Subcutaneous abdominal adipose tissue (tissue), 5 donors: ENCODE data around the gene KLHDC8B.

Source experiments
- H3K27ac ChIP-seq: one replicate; pipeline ENCODE4 v1.7.0; 2013; ENCODE audit warnings: low read depth, mild to moderate bottlenecking, inconsistent platforms, low read length, moderate library complexity
- H3K27me3 ChIP-seq, 5 donors: one replicate each; pipeline ENCODE4 v1.7.0; 2013; ENCODE audit warnings: low read length in 5 of 5, inconsistent platforms in 1 of 5; ENCODE audit not compliant: control insufficient read depth in 5 of 5, insufficient read depth in 4 of 5
- H3K36me3 ChIP-seq, 5 donors: one replicate each; pipeline ENCODE4 v1.7.0; 2013; ENCODE audit warnings: low read length in 5 of 5; ENCODE audit not compliant: control insufficient read depth in 5 of 5, insufficient read depth in 5 of 5
- H3K4me1 ChIP-seq, 5 donors: one replicate each; pipeline ENCODE4 v1.7.0; 2013; ENCODE audit warnings: low read length in 5 of 5, mild to moderate bottlenecking in 3 of 5, moderate library complexity in 1 of 5; ENCODE audit not compliant: control insufficient read depth in 5 of 5, insufficient read depth in 5 of 5
- H3K4me3 ChIP-seq, 5 donors: one replicate each; pipeline ENCODE4 v1.7.0; 2013; ENCODE audit warnings: low read length in 5 of 5, low read depth in 1 of 5
- H3K9ac ChIP-seq, 5 donors: one replicate each; pipeline ENCODE4 v1.7.0; 2013; ENCODE audit warnings: low read length in 5 of 5, mild to moderate bottlenecking in 4 of 5, moderate library complexity in 3 of 5
- H3K9me3 ChIP-seq, 5 donors: one replicate each; pipeline ENCODE4 v1.7.0; 2013; ENCODE audit warnings: low read length in 5 of 5; ENCODE audit not compliant: control insufficient read depth in 5 of 5
- donor health status: healthy.
- donor health status: healthy.
- donor health status: healthy.
- donor health status: healthy.
- donor health status: healthy.

Gene KLHDC8B

GRCh38 chr3:49132073-49132436 lies 39.3 kb upstream of the KLHDC8B start:
- Histone ChIP-seq H3K4me1 (peaks cover 7 to 41% (median 32%) of the 10 kb centered on the region in 5 donors), H3K36me3 (peaks cover 0 to 40% (median 34%) of the 10 kb centered on the region in 5 donors), H3K9me3 (no peaks in the 10 kb centered on the region), H3K9ac (peak overlapping the region; percentile 47 to 93 (median 87)), H3K4me3 (peak overlapping the region; percentile 72 to 95 (median 86)), H3K27ac (peak overlapping the region; percentile 75), H3K27me3 (no peaks in the 10 kb centered on the region)

- Histone ChIP-seq H3K36me3 (peaks cover 0 to 37% (median 32%) of the 10 kb centered on the region in 5 donors), H3K9me3 (no peaks in the 10 kb centered on the region), H3K4me1 (peaks cover 7 to 41% (median 32%) of the 10 kb centered on the region in 5 donors), H3K27me3 (peaks cover 0 to 2% (median 0%) of the 10 kb centered on the region in 5 donors), H3K9ac (peak within 1 kb of the TSS; percentile 49 to 93 (median 87)), H3K4me3 (peak within 1 kb of the TSS; percentile 72 to 95 (median 86)), H3K27ac (peak within 1 kb of the TSS; percentile 75)
Observed at GRCh38 chr3:49132437-49133225, 38.8 kb upstream of the KLHDC8B start, which contains the start of gene LAMB2. TSS of gene LAMB2 (minus strand) at chr3:49133050. CDS start at chr3:49132867, 183 bp downstream.

GRCh38 chr3:49133226-49133951 lies 38.0 kb upstream of the KLHDC8B start:
- H3K4me3 ChIP-seq = peak overlapping the region; percentile 72 to 95 (median 86)
- H3K9me3 ChIP-seq = no peaks in the 10 kb centered on the region
- peak overlapping the region; percentile 75 for H3K27ac ChIP-seq
- H3K36me3 ChIP-seq = peaks cover 0 to 32% (median 28%) of the 10 kb centered on the region in 5 donors
- peaks cover 7 to 41% (median 32%) of the 10 kb centered on the region in 5 donors for H3K4me1 ChIP-seq
- peak overlapping the region; percentile 49 to 91 (median 70) for H3K9ac ChIP-seq
- H3K27me3 ChIP-seq = peaks cover 0 to 5% (median 0%) of the 10 kb centered on the region in 5 donors

GRCh38 chr3:49134471-49135265 lies 36.7 kb upstream of the KLHDC8B start:
- Histone ChIP-seq H3K4me3 (no peak overlapping the region), H3K9ac (peak overlapping the region in 1 of 5 donors; percentile 10), H3K4me1 (peaks cover 7 to 41% (median 32%) of the 10 kb centered on the region in 5 donors), H3K36me3 (peaks cover 0 to 19% (median 15%) of the 10 kb centered on the region in 5 donors), H3K27ac (no peak overlapping the region), H3K9me3 (no peaks in the 10 kb centered on the region), H3K27me3 (peaks cover 0 to 5% (median 2%) of the 10 kb centered on the region in 5 donors)

GRCh38 chr3:49135499-49135898 lies 35.9 kb upstream of the KLHDC8B start:
- Histone ChIP-seq H3K9me3 (no peaks in the 10 kb centered on the region), H3K27ac (no peak overlapping the region), H3K4me3 (no peak overlapping the region), H3K36me3 (peaks cover 0 to 11% (median 7%) of the 10 kb centered on the region in 5 donors), H3K9ac (no peak overlapping the region), H3K27me3 (peaks cover 0 to 5% (median 3%) of the 10 kb centered on the region in 5 donors), H3K4me1 (peaks cover 7 to 36% (median 27%) of the 10 kb centered on the region in 5 donors)

GRCh38 chr3:49140080-49140479 lies 31.3 kb upstream of the KLHDC8B start:
- Histone ChIP-seq H3K4me1 (no peaks in the 10 kb centered on the region), H3K9ac (no peak overlapping the region), H3K36me3 (no peaks in the 10 kb centered on the region), H3K4me3 (no peak overlapping the region), H3K27ac (no peak overlapping the region), H3K27me3 (peaks cover 0 to 5% (median 3%) of the 10 kb centered on the region in 5 donors), H3K9me3 (no peaks in the 10 kb centered on the region)

- H3K36me3 ChIP-seq = no peaks in the 10 kb centered on the region
- no peak overlapping the region for H3K4me3 ChIP-seq
- H3K9ac ChIP-seq = no peak overlapping the region
- H3K9me3 ChIP-seq = no peaks in the 10 kb centered on the region
- no peaks in the 10 kb centered on the region for H3K4me1 ChIP-seq
- H3K27me3 ChIP-seq = no peaks in the 10 kb centered on the region
- H3K27ac ChIP-seq = no peak overlapping the region
Observed at GRCh38 chr3:49148159-49148558, 23.2 kb upstream of the KLHDC8B start.

- no peak overlapping the region for H3K4me3 ChIP-seq
- no peaks in the 10 kb centered on the region for H3K36me3 ChIP-seq
- H3K27ac ChIP-seq = no peak overlapping the region
- no peak overlapping the region for H3K9ac ChIP-seq
- H3K9me3 ChIP-seq = no peaks in the 10 kb centered on the region
- H3K27me3 ChIP-seq = no peaks in the 10 kb centered on the region
- no peaks in the 10 kb centered on the region for H3K4me1 ChIP-seq
Observed at GRCh38 chr3:49151610-49152009, 19.8 kb upstream of the KLHDC8B start.

GRCh38 chr3:49153349-49153912 lies 18.0 kb upstream of the KLHDC8B start:
- Histone ChIP-seq H3K4me3 (no peak overlapping the region), H3K27me3 (no peaks in the 10 kb centered on the region), H3K36me3 (no peaks in the 10 kb centered on the region), H3K27ac (no peak overlapping the region), H3K4me1 (no peaks in the 10 kb centered on the region), H3K9ac (no peak overlapping the region), H3K9me3 (no peaks in the 10 kb centered on the region)
